NOMO-1 treated with DMSO at 0.1 percent for 48 hours (cell line): Measurements from ENCODE around the gene CBX3.
"Not testable (repeated sequence)": the region's sequence is repeated elsewhere in the genome, so short reads cannot be mapped to it uniquely, and the experiment has no call there.

ENCODE experiments used
- DNase-seq: peaks from one replicate; lab custom pipeline; 2025; ENCODE audit not compliant: unreplicated experiment; lab: John Stamatoyannopoulos, UW

Gene CBX3

GRCh38 chr7:26169271-26169670 is 32.3 kb upstream of the CBX3 start:
- DNase-seq: no peak

- DNase-seq: no peak
Observed at GRCh38 chr7:26170663-26171062, 30.9 kb upstream of the CBX3 start.

GRCh38 chr7:26171601-26172000 is 29.9 kb upstream of the CBX3 start:
- no peak for DNase-seq

GRCh38 chr7:26172048-26172447 is 29.5 kb upstream of the CBX3 start:
- no peak for DNase-seq

- not testable (repeated sequence) for DNase-seq
Observed at GRCh38 chr7:26175903-26176302, 25.6 kb upstream of the CBX3 start.

- DNase-seq: not testable (repeated sequence)
Observed at GRCh38 chr7:26176696-26177095, 24.8 kb upstream of the CBX3 start.

GRCh38 chr7:26177269-26177668 is 24.3 kb upstream of the CBX3 start:
- DNase-seq: not testable (repeated sequence)

- no peak for DNase-seq
Observed at GRCh38 chr7:26178272-26178960, 23.1 kb upstream of the CBX3 start.

- no peak for DNase-seq
Observed at GRCh38 chr7:26179422-26179821, 22.1 kb upstream of the CBX3 start.

GRCh38 chr7:26179826-26180497 is 21.6 kb upstream of the CBX3 start:
- no peak for DNase-seq

- no peak for DNase-seq
Observed at GRCh38 chr7:26180792-26181198, 20.8 kb upstream of the CBX3 start.

- no peak for DNase-seq
Observed at GRCh38 chr7:26181474-26182227, 19.9 kb upstream of the CBX3 start.

GRCh38 chr7:26182283-26182682 is 19.3 kb upstream of the CBX3 start:
- no peak for DNase-seq

GRCh38 chr7:26182706-26183105 is 18.8 kb upstream of the CBX3 start:
- DNase-seq: no peak

- DNase-seq: no peak
Observed at GRCh38 chr7:26183545-26184280, 17.8 kb upstream of the CBX3 start.

- not testable (repeated sequence) for DNase-seq
Observed at GRCh38 chr7:26184281-26185101, 17.1 kb upstream of the CBX3 start.

- DNase-seq: no peak
Observed at GRCh38 chr7:26185131-26185843, 16.3 kb upstream of the CBX3 start.

GRCh38 chr7:26185844-26186180 is 15.7 kb upstream of the CBX3 start:
- no peak for DNase-seq

- DNase-seq: no peak
Observed at GRCh38 chr7:26186364-26187311, 14.9 kb upstream of the CBX3 start.
